ENCODE results near the gene FBXO5.

- TF ChIP-seq, protein P1, sequence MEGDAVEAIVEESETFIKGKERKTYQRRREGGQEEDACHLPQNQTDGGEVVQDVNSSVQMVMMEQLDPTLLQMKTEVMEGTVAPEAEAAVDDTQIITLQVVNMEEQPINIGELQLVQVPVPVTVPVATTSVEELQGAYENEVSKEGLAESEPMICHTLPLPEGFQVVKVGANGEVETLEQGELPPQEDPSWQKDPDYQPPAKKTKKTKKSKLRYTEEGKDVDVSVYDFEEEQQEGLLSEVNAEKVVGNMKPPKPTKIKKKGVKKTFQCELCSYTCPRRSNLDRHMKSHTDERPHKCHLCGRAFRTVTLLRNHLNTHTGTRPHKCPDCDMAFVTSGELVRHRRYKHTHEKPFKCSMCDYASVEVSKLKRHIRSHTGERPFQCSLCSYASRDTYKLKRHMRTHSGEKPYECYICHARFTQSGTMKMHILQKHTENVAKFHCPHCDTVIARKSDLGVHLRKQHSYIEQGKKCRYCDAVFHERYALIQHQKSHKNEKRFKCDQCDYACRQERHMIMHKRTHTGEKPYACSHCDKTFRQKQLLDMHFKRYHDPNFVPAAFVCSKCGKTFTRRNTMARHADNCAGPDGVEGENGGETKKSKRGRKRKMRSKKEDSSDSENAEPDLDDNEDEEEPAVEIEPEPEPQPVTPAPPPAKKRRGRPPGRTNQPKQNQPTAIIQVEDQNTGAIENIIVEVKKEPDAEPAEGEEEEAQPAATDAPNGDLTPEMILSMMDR (IDR thresholded peaks at IDR 0.05; ENCODE audit: low read depth, low read length, poor library complexity, severe bottlenecking) = no peak
- no peak for TF ChIP-seq EZH2phosphoT487 (IDR thresholded peaks at IDR 0.05; ENCODE audit: borderline replicate concordance, low read length)
Measured at GRCh38 chr6:152946484-152946883, 36.4 kb downstream of the FBXO5 start.
